GM12864 (cell line): ENCODE measurements around the gene LRBA.
"Not testable (repeated sequence)": the region's sequence is repeated elsewhere in the genome, so short reads cannot be mapped to it uniquely, and the experiment has no call there.

Source experiments
- DNase-seq: peaks from one replicate; pipeline ENCODE4 v3.0.0-alpha.2; 2011; ENCODE audit warnings: low read depth
- H3K4me3 ChIP-seq: 2 replicates; pipeline ENCODE4 v1.5.1; 2011; ENCODE audit warnings: mild to moderate bottlenecking, low read depth, low read length, control low read depth
- CTCF ChIP-seq: IDR thresholded peaks from 2 replicates; pipeline ENCODE4 v1.5.1; 2011; ENCODE audit warnings: low read depth, mild to moderate bottlenecking, moderate library complexity, low read length, control low read depth, inconsistent platforms; ENCODE audit errors: missing control alignments

LRBA gene

DNA sequence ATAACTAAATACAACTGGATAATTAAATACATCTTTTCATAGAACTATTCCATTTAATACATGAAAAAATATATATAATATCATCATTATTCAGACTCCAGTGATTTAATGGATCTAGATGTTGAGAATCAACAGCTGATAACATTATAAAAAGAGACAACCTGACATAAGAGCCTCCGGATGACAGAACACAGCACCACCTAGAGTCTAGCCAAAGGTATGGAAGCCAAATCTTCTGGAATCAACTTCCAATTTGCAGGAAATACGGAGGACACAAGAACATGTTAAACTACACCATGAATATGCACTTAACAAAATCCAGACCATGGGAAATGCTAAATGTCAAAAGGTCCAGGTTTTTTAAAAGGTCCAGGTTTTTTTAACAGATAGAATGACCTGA is 55.0 kb downstream of the LRBA start:
- H3K4me3 ChIP-seq: no peak overlapping the region
- peak; percentile 22 for TF ChIP-seq CTCF
- DNase-seq: no peak

GRCh38 chr4:150957981-150958380 is 57.1 kb downstream of the LRBA start:
- H3K4me3 ChIP-seq, DNase-seq: not testable (repeated sequence)

DNA sequence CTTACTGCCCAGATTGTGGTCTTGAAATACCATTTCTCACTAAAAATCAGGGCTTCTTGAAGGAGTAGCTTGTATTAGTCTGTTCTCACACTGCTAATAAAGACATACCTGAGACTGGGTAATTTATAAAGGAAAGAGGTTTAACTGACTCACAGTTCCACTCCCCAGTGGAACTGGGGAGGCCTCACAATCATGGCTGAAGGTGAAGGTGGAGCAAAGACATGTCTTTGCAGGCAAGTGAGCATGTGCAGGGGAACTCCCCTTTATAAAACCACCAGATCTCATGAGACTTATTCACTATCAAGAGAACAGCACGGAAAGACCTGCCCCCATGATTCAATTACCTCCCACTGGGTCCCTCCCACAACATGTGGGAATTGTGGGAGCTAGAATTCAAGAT is 58.0 kb downstream of the LRBA start:
- not testable (repeated sequence) for DNase-seq

GRCh38 chr4:150953916-150954315 is 61.2 kb downstream of the LRBA start:
- H3K4me3 ChIP-seq, DNase-seq: not testable (repeated sequence)

More for the DNA sequence above, 58.0 kb downstream of the LRBA start:
- not testable (repeated sequence) for H3K4me3 ChIP-seq

DNA sequence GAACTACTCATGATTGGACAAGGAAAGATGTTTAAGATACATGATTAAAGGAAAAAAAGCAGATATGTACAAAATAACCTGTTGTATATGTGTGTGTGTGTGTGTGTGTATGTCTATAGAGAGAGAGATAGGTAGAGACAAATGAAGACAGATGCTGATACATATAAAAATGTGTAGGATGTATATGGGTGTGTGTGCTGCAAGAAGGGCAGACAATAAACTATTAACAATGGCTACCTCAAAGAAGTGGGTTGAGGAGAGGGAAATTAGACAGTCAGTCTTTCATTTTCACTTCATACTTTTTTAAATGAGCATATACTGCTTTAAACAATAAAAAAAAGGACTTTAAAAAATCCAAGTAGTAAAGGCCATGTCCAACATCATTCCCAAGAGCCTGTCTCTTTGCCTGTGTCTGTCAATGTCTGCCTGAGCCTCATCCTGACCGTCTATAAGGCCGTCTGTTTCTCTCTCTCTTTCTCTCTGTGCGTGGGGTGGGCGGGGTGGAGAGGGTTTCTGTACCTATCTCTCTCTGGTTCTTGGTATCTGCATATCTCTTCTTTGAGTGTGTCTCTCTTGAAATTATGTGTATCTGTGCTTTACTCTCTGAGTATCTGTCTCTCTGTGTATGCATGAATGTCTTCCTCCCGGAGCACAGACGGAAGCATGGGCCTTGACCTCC is 62.8 kb downstream of the LRBA start:
- no peak overlapping the region for H3K4me3 ChIP-seq
- TF ChIP-seq CTCF: no peak
- no peak for DNase-seq

DNA sequence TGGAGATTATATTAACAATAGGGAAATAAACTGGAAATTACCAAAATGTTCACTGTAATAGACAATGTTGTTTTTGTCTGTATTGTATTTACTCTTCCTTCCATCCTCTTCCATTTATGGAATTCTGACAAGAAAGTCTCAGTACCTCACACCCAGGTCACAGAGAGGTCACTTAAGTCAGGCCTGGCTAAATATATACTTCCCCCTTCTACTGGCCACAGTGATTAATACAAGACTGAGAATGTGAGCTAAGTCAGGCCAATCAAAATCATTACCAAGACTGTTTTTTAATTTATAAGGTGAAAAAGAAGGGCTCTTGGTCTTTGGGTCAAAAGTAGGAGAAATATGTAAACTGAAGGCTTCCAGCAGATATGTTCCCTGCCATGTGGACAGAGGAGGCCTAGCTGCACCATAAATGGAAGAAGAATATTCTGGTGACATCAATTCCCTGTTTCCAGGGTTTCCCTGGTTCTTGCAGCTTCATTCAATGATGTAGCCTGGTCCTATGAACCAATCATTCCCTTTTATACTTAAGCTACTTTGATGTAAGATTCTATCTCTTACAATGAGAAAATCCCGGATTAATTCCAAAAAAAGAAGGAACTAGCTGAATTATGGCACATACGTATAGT is 64.3 kb downstream of the LRBA start:
- no peak for TF ChIP-seq CTCF
- DNase-seq: no peak
- no peak overlapping the region for H3K4me3 ChIP-seq

GRCh38 chr4:150949943-150950342 is 65.1 kb downstream of the LRBA start:
- no peak for TF ChIP-seq CTCF
- H3K4me3 ChIP-seq: no peak overlapping the region
- no peak for DNase-seq

DNA sequence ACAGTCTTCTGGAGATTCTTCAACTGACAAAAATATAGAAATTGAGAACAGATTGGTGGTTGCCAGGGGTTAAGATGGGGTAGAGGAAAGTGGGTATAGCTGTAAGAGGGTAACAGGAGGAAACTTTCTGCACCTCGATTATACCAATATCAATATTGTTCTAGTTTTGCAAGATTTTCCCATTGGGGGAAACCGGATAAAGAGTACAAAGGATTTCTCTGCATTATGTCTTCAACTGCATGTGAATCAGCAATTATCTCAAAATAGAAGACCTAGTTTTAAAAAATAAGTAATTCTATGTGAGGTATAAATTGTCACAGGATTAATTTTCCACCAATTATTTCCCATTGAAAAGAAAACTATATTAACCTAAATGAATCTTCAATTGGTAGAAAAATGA is 65.7 kb downstream of the LRBA start:
- no peak overlapping the region for H3K4me3 ChIP-seq
- DNase-seq: no peak
- TF ChIP-seq CTCF: no peak

GRCh38 chr4:150948710-150949109 is 66.4 kb downstream of the LRBA start:
- no peak for DNase-seq
- TF ChIP-seq CTCF: no peak
- H3K4me3 ChIP-seq: no peak overlapping the region
